ENCODE results near the gene RASSF8. TPM values are rescaled to one million over a fixed set of nuclear protein-coding genes. Genes with fewer than 3 reads are reported as not detected.

Gene RASSF8
- total RNA-seq, 1 experiment from 2014 or later, result 9.2 TPM

DNA sequence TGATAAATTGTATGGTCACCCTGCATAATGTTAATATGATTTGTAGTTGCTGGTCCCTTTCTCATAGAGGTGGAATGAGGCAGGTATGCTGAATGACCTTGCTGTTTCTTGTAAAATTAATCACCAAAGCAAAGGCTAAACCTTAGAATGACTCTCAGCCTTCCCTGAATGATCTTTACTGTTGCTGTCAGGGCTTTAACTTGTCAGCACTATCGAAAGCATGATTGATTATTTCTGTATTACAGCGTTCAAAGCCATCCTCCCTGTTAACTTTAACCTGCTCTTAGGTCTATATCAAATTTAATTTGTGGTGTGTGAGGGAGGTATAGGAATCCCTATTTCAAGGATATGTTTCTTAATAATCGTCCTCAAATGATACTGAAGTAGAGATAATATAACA, 23.1 kb downstream of the RASSF8 start:
- TF ChIP-seq CBX3 (IDR thresholded peaks at IDR 0.05; ENCODE audit: low read depth), result no peak
- TF ChIP-seq, protein P1, sequence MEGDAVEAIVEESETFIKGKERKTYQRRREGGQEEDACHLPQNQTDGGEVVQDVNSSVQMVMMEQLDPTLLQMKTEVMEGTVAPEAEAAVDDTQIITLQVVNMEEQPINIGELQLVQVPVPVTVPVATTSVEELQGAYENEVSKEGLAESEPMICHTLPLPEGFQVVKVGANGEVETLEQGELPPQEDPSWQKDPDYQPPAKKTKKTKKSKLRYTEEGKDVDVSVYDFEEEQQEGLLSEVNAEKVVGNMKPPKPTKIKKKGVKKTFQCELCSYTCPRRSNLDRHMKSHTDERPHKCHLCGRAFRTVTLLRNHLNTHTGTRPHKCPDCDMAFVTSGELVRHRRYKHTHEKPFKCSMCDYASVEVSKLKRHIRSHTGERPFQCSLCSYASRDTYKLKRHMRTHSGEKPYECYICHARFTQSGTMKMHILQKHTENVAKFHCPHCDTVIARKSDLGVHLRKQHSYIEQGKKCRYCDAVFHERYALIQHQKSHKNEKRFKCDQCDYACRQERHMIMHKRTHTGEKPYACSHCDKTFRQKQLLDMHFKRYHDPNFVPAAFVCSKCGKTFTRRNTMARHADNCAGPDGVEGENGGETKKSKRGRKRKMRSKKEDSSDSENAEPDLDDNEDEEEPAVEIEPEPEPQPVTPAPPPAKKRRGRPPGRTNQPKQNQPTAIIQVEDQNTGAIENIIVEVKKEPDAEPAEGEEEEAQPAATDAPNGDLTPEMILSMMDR (IDR thresholded peaks at IDR 0.05 in 2 of 3, conservative IDR thresholded peaks at IDR 0.05 in 1 of 3; ENCODE audit: borderline replicate concordance in 1 of 3, insufficient read depth in 1 of 3, low read depth in 2 of 3, low read length in 2 of 3), result no peak
- TF ChIP-seq EZH2phosphoT487 (IDR thresholded peaks at IDR 0.05; ENCODE audit: borderline replicate concordance), result no peak
- TF ChIP-seq, protein P2, sequence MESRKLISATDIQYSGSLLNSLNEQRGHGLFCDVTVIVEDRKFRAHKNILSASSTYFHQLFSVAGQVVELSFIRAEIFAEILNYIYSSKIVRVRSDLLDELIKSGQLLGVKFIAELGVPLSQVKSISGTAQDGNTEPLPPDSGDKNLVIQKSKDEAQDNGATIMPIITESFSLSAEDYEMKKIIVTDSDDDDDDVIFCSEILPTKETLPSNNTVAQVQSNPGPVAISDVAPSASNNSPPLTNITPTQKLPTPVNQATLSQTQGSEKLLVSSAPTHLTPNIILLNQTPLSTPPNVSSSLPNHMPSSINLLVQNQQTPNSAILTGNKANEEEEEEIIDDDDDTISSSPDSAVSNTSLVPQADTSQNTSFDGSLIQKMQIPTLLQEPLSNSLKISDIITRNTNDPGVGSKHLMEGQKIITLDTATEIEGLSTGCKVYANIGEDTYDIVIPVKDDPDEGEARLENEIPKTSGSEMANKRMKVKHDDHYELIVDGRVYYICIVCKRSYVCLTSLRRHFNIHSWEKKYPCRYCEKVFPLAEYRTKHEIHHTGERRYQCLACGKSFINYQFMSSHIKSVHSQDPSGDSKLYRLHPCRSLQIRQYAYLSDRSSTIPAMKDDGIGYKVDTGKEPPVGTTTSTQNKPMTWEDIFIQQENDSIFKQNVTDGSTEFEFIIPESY (IDR thresholded peaks at IDR 0.05; ENCODE audit: extremely low read depth, insufficient replicate concordance, low read length), result no peak
- no peak for TF ChIP-seq EGR1 (IDR thresholded peaks at IDR 0.05; ENCODE audit: low read depth)
- no peak for TF ChIP-seq EZH2 (IDR thresholded peaks at IDR 0.05)
- TF ChIP-seq ZFX (IDR thresholded peaks at IDR 0.05), result no peak
- no peak for TF ChIP-seq POLR2AphosphoS5 (IDR thresholded peaks at IDR 0.05; ENCODE audit: low read depth, low read length)
- TF ChIP-seq, protein P3, sequence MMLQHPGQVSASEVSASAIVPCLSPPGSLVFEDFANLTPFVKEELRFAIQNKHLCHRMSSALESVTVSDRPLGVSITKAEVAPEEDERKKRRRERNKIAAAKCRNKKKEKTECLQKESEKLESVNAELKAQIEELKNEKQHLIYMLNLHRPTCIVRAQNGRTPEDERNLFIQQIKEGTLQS (IDR thresholded peaks at IDR 0.05), result no peak
- no peak for TF ChIP-seq YY1 (IDR thresholded peaks at IDR 0.05; ENCODE audit: extremely low read depth, insufficient replicate concordance, low read depth, low read length)
- no peak for TF ChIP-seq JUND (IDR thresholded peaks at IDR 0.05)
- Histone ChIP-seq H3K79me2 (ENCODE audit: insufficient read depth, low read length) (no peaks in the 10 kb centered on the region), H4K20me1 (ENCODE audit: insufficient read depth) (no peaks in the 10 kb centered on the region), H3K4me3 (replicated peaks in 1 of 2; ENCODE audit: low read depth in 1 of 2, low read length in 2 of 2) (no peak overlapping the region), H3K27ac (ENCODE audit: low read depth, low read length) (no peak overlapping the region), H3K9me3 (ENCODE audit: control insufficient read depth in 1 of 2, insufficient read depth in 1 of 2, low read depth in 1 of 2, low read length in 2 of 2) (no peaks in the 10 kb centered on the region), H3K27me3 (ENCODE audit: insufficient read depth, low read length) (no peaks in the 10 kb centered on the region), H3K36me3 (ENCODE audit: control insufficient read depth in 1 of 2, insufficient read depth in 2 of 2, low read length in 2 of 2) (no peaks in the 10 kb centered on the region), H2AFZ (ENCODE audit: low read depth, low read length, poor library complexity, severe bottlenecking) (no peak overlapping the region), H3K4me2 (ENCODE audit: low read length) (no peak overlapping the region), H3K9me2 (ENCODE audit: insufficient read depth) (no peaks in the 10 kb centered on the region), H3K9ac (ENCODE audit: low read length) (no peak overlapping the region), H3K4me1 (ENCODE audit: control insufficient read depth in 1 of 2, insufficient read depth in 2 of 2, low read length in 2 of 2) (no peaks in the 10 kb centered on the region)
- intact Hi-C loops (cut with micrococcal nuclease), result no loop called here
- ATAC-seq, result no peak
- ChIA-PET CTCF (no interaction called here), POLR2A (no interaction called here), RAD21 (ENCODE audit: low non-redundant PET in 1 of 2, low total read pairs in 2 of 2, uncharacterized antibody in 2 of 2, unreplicated experiment in 2 of 2) (no interaction called here)
- DNase-seq (ENCODE audit: low read depth, low spot score), result no peak
- BruUV-seq (replicated peaks), result no TSS peak

All from HCT116 (cell line).